ENCODE data around the gene RDH5. TPM values are rescaled to one million over a fixed set of nuclear protein-coding genes. Genes with fewer than 3 reads are reported as not detected.

The RDH5 gene
- total RNA-seq, 1 donor from 2014 or later, result 23.3 TPM

DNA sequence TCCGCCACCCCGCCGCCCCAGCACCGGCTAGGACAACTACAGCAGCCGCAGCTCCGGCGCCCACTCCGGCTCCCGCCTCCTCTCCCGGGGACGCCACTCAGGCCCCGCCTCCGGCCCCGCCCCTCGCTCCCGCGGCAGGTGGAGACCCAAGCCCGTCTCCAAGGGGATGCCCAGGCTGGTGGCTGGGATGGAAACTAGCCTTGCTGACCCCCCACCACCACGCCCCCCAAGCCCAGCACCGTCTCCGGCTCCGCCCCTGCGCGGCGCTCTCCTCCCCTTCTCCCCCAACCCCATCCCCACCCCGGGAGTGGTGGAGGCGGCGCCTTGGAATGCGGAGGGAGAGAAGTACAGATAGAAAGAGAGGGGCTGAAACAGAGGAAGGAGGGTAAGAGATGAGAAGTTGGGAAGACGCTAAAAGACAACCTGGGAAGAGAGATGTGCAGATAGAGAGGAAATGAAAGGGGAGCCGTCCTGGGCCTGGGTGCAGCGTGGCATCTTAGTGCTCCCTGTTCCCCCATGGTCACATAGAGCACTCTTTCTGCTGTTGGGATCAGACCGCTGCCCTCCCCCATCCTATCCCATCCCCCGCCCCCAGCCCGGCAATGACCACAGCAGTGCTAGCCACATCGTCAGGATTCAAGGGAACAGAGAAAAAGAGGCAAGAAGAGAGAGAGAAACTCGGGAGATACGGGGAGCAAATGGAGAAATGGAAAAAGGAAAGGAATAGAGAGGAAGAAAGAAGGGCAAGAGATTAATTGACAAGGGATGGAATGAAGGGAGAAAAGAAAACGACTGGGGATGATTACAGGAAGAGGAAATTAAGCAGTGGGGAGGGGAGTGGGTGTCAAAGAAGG lies 12.1 kb upstream of the RDH5 start, which contains the start of gene ITGA7:
Gene ITGA7, minus strand, starts transcription at position 64 of the 854 bp plus-strand sequence. CDS start 222 bp downstream, outside the sequence.
- ATAC-seq (peak; percentile 64), DNase-seq (ENCODE audit: low spot score) (peak; percentile 89)
- intact Hi-C loops (cut with DNase I), result no loop called here

GRCh38 chr12:55708695-55709233 lies 11.4 kb upstream of the RDH5 start:
- no peak for DNase-seq (ENCODE audit: low spot score)
- peak; percentile 16 for ATAC-seq
- intact Hi-C loops (cut with DNase I), result no loop called here

DNA sequence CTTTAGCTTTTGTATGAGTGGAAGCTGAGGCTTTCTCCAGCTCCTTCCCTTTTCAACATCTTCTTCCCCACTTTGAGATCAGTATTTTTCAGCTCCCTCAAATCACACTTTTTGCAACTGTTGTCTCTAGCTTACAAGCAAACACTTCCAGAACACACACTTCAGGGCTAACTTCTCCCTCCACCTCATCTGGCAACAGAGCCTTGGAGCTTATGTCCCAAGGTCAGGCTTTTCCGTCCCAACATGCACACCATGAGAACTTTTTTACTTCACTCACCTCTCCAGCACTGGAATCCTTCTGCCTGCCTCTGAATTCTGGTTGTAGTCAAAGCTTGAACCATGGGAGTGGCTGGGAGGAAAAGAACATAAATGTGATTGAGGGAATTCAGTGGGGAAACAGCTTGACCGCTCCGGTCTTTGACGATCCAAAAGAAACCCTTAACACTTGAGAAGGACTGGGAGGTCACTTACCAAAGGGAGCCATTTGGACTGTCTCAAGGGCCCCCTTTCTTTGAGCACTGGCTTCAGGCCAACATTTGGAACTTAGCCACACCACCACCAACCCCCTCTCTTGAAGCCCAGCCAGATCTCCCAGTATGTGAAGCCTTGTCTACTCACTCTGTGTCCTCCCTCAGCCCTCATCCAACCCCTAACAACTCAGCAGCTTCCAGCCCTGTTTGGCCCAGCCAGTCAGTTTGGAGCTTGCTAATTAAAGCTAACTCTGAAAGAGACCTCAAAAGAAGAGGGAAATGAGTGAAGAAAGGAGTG lies 8.2 kb upstream of the RDH5 start:
- ATAC-seq, result peak; percentile 7
- DNase-seq (ENCODE audit: low spot score), result peak; percentile 82
- intact Hi-C loops (cut with DNase I), result no loop called here

DNA sequence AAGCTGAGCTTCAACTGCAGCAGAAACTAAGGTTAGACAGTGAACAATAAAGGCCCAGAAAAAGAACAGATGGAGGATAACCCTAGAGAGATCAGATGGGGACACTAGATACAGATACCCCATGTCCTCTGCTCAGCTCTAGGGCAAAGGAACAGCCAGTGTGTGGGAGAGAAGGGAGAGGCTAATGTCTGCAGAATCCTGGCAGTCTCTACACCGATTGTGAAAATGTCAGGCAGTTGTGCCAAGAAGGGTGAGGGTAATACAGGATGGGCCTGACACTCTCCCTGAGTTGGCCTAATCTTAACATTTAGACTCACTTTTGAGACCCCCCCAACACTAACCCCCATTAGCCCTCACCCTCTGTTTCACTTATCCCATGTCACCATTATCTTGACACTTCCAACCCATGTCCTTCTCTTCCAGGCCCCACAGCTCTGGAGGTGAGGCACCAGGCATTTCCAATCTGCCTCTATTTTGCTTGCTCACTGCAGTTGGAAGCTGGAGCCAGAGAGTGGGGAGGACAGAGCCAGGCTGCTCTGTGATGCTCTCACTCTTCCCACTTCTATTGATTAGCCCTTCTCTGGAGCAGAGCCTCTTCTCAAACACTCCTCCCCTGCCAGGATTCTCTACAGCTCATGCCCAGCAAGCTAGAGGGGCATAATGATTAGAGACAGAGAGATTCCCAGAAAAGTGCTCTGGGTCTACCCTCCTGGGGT lies 7.3 kb upstream of the RDH5 start:
- DNase-seq (ENCODE audit: low spot score) (no peak), ATAC-seq (no peak)
- intact Hi-C loops (cut with DNase I), result no loop called here

GRCh38 chr12:55713721-55714120 lies 6.5 kb upstream of the RDH5 start:
- DNase-seq (ENCODE audit: low spot score) (no peak), ATAC-seq (no peak)
- intact Hi-C loops (cut with DNase I), result no loop called here

GRCh38 chr12:55715169-55715764 lies 4.9 kb upstream of the RDH5 start:
- intact Hi-C loops (cut with DNase I), result no loop called here
- no peak for ATAC-seq

GRCh38 chr12:55715833-55716581 lies 4.2 kb upstream of the RDH5 start, which contains the start of gene BLOC1S1:
TSS of gene BLOC1S1 (plus strand) at chr12:55716046. CDS start at chr12:55716052, 6 bp downstream.
- ATAC-seq (peak; percentile 88), DNase-seq (ENCODE audit: low spot score) (peak; percentile 96)
- intact Hi-C loops (cut with DNase I), result no loop called here

More at GRCh38 chr12:55715169-55715764, 4.9 kb upstream of the RDH5 start:
- DNase-seq (ENCODE audit: low spot score), result no peak

DNA sequence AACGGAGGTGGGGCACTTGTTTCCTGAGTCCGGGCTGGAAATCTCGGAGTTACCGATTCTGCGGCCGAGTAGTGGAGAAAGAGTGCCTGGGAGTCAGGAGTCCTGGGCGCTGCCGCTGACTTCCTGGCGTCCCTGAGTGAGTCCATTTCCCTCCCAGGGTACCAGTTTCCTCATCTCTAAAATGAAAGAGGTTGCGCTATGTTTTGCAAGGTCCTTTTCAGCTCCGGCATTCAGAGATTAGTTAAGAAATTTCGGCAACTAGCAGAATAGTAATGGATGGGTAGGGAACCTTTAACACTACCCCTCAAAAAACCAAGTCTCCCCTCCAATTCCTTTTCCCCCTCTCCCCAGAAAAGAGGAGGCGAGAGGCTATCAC lies 3.6 kb upstream of the RDH5 start:
- intact Hi-C loops (cut with DNase I), result no loop called here
- ATAC-seq, result no peak
- DNase-seq (ENCODE audit: low spot score), result no peak

GRCh38 chr12:55717011-55718007 lies 2.9 kb upstream of the RDH5 start:
- ATAC-seq (no peak), DNase-seq (ENCODE audit: low spot score) (no peak)
- intact Hi-C loops (cut with DNase I), result no loop called here

- ATAC-seq (no peak), DNase-seq (ENCODE audit: low spot score) (no peak)
- intact Hi-C loops (cut with DNase I), result no loop called here
Measured at GRCh38 chr12:55718015-55718414, 2.2 kb upstream of the RDH5 start.

DNA sequence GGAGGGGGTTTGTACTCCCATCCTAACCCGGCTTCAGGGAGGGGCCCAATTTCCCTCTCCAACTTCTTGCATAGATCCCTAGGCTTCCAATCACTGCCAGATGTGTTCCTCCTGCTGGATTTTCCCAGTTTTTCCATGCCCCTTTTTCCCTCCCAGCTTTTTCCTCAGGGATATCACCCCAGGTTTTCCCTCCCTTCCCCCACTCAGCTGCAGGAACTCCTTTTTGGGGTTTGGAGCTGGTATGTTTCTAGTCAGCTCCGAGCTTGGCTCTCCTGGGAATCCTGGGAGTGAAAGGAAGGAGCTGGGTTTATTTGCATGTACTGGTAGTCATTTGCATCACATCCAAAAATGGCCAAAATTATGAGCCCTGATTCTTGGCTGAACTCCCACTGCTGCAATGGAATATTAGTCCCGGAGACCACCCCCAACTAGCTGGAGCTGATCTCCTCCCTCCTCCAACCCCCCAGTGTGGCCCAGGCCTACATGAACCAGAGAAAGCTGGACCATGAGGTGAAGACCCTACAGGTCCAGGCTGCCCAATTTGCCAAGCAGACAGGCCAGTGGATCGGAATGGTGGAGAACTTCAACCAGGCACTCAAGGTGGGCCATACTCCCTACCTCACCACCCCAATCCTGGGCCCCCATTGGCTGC lies 1.4 kb upstream of the RDH5 start:
- DNase-seq (ENCODE audit: low spot score), result no peak
- intact Hi-C loops (cut with DNase I), result no loop called here

DNA sequence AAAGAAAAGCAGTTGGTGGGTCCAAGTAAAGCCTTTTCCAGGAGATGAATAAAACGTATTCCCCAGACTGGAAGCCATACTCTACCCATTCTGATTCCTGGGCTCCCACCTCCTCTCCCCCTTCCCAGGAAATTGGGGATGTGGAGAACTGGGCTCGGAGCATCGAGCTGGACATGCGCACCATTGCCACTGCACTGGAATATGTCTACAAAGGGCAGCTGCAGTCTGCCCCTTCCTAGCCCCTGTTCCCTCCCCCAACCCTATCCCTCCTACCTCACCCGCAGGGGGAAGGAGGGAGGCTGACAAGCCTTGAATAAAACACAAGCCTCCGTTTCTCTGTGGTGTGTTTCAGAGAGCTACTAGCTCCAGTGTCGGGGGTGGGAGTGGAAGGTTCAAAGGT lies 822 bp upstream of the RDH5 start:
- intact Hi-C loops (cut with DNase I), result no loop called here
- DNase-seq (ENCODE audit: low spot score), result no peak
- ATAC-seq, result no peak

More for the DNA sequence above, 1.4 kb upstream of the RDH5 start:
- ATAC-seq, result no peak

GRCh38 chr12:55720894-55721444 lies 776 bp downstream of the RDH5 start:
- intact Hi-C loops (cut with DNase I), result loop anchor here (10.0 kb wide), 1 partner anchor 46 kb away; no protein-coding TSS in a partner anchor
- DNase-seq (ENCODE audit: low spot score), result no peak
- peak; percentile 53 for ATAC-seq

DNA sequence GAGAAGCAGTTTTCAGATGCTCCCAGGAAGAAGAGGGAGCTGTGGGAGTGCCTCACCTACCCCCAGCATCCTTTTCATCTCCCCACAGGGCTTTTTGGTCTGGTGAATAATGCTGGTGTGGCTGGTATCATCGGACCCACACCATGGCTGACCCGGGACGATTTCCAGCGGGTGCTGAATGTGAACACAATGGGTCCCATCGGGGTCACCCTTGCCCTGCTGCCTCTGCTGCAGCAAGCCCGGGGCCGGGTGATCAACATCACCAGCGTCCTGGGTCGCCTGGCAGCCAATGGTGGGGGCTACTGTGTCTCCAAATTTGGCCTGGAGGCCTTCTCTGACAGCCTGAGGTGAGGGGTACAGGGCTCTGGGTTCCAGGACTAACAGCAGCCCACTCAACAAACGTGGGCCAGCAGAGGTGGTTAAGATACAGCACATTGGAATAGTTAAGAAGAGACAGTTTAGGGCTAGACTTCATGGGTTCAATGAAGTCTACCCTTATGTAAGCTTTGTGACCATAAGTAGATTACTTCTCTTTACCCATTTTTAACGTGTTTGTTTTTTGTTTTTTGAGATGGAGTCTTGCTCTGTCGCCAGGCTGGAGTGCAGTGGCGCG lies 1.5 kb downstream of the RDH5 start:
- intact Hi-C loops (cut with DNase I), result loop anchor here (10.0 kb wide), 1 partner anchor 47 kb away; no protein-coding TSS in a partner anchor
- no peak for DNase-seq (ENCODE audit: low spot score)
- ATAC-seq, result no peak

GRCh38 chr12:55722948-55723347 lies 2.8 kb downstream of the RDH5 start:
- intact Hi-C loops (cut with DNase I), result loop anchor here (10.0 kb wide), 1 partner anchor 48 kb away; no protein-coding TSS in a partner anchor
- no peak for DNase-seq (ENCODE audit: low spot score)
- ATAC-seq, result no peak

Data from sciatic nerve (tissue), 2 donors.